ENCODE measurements around the gene CADM2.

GRCh38 chr3:85474241-85474640, 515.5 kb downstream of the CADM2 start:
- TF ChIP-seq ZNF391 (tag by site-specific recombination; IDR thresholded peaks at IDR 0.05; ENCODE audit: borderline replicate concordance, low read depth) (no peak), PRDM1 (tag by site-specific recombination; IDR thresholded peaks at IDR 0.05) (no peak), CTCF (tag by site-specific recombination; IDR thresholded peaks at IDR 0.05) (no peak), REST (tag by site-specific recombination; IDR thresholded peaks at IDR 0.05) (no peak), ZBTB26 (tag by site-specific recombination; optimal IDR thresholded peaks at IDR 0.05) (no peak), ZNF692 (tag by site-specific recombination; IDR thresholded peaks at IDR 0.05) (no peak), ZNF549 (tag by site-specific recombination; IDR thresholded peaks at IDR 0.05) (no peak), ZBTB7A (tag by site-specific recombination; IDR thresholded peaks at IDR 0.05; ENCODE audit: low read depth) (no peak), ZNF768 (tag by site-specific recombination; IDR thresholded peaks at IDR 0.05) (no peak), ZNF571 (tag by site-specific recombination; IDR thresholded peaks at IDR 0.05) (no peak), ZNF274 (IDR thresholded peaks at IDR 0.05; ENCODE audit: low read length) (no peak), ZNF274 (tag by site-specific recombination; IDR thresholded peaks at IDR 0.05; ENCODE audit: borderline replicate concordance) (no peak), ZFP3 (tag by site-specific recombination; IDR thresholded peaks at IDR 0.05; ENCODE audit: low read depth) (no peak), ZNF624 (tag by site-specific recombination; IDR thresholded peaks at IDR 0.05) (no peak)
